GM23338 (cell line): Measurements from ENCODE around the gene TESMIN. TPM values are rescaled to one million over a fixed set of nuclear protein-coding genes. Genes with fewer than 3 reads are reported as not detected.

Source experiments
- ATAC-seq: fragments of 200-7000 bp; cut with Tn5 transposase; 3 replicates; pipeline ENCODE4 v1.9.1; 2020
- DNase-seq: peaks from one replicate; pipeline ENCODE4 v3.0.0-alpha.2; 2015; ENCODE audit warnings: low spot score
- H2AFZ ChIP-seq: fragments of 200-600 bp; sonication (generic); 2 replicates; pipeline ENCODE4 v1.8.0; 2016; ENCODE audit warnings: antibody characterized with exemption, mild to moderate bottlenecking, moderate library complexity
- H3F3A ChIP-seq: fragments of 200-600 bp; sonication (generic); replicated peaks from 2 replicates; pipeline ENCODE4 v1.8.0; 2017; ENCODE audit warnings: antibody characterized with exemption, mixed run types, low read depth
- H3K27ac ChIP-seq: fragments of 200-600 bp; sonication (generic); 2 replicates; pipeline ENCODE4 v1.6.1; 2016; ENCODE audit warnings: low read depth
- H3K27me3 ChIP-seq: fragments of 200-600 bp; sonication (generic); 2 replicates; pipeline ENCODE4 v1.8.0; 2016; ENCODE audit warnings: mild to moderate bottlenecking, mixed run types, moderate library complexity; ENCODE audit not compliant: insufficient read depth
- H3K36me3 ChIP-seq: fragments of 200-600 bp; sonication (generic); 2 replicates; pipeline ENCODE4 v1.8.0; 2016; ENCODE audit warnings: mild to moderate bottlenecking; ENCODE audit not compliant: insufficient read depth
- H3K4me1 ChIP-seq: fragments of 200-600 bp; sonication (generic); 2 replicates; pipeline ENCODE4 v1.8.0; 2016; ENCODE audit warnings: mild to moderate bottlenecking, moderate library complexity; ENCODE audit not compliant: insufficient read depth
- H3K4me2 ChIP-seq: fragments of 200-600 bp; sonication (generic); 2 replicates; pipeline ENCODE4 v1.7.1; 2017; ENCODE audit warnings: mixed run types
- H3K4me3 ChIP-seq: fragments of 200-600 bp; sonication (generic); 2 replicates; pipeline ENCODE4 v1.6.1; 2016; ENCODE audit warnings: mixed run types
- H3K79me2 ChIP-seq: fragments of 200-600 bp; sonication (generic); replicated peaks from 2 replicates; pipeline ENCODE4 v1.8.0; 2017; ENCODE audit warnings: mild to moderate bottlenecking; ENCODE audit not compliant: insufficient read depth
- H3K9me2 ChIP-seq: fragments of 200-600 bp; sonication (generic); 2 replicates; pipeline ENCODE4 v1.8.0; 2017; ENCODE audit not compliant: insufficient read depth
- H4K20me1 ChIP-seq: fragments of 200-600 bp; sonication (generic); replicated peaks from 2 replicates; pipeline ENCODE4 v1.8.0; 2017; ENCODE audit warnings: mild to moderate bottlenecking; ENCODE audit not compliant: insufficient read depth
- H3K27ac Mint-ChIP-seq: 2 replicates; pipeline ENCODE4 v1.8.0; 2020; ENCODE audit warnings: inconsistent platforms, mild to moderate bottlenecking, moderate library complexity, mixed read lengths
- H3K27me3 Mint-ChIP-seq: 3 replicates; pipeline ENCODE4 v1.8.0; 2022; ENCODE audit warnings: low read depth, mild to moderate bottlenecking, moderate library complexity, mixed read lengths, inconsistent platforms; ENCODE audit not compliant: insufficient read depth, poor library complexity
- H3K36me3 Mint-ChIP-seq: 3 replicates; pipeline ENCODE4 v1.8.0; 2021; ENCODE audit warnings: low read depth, mild to moderate bottlenecking, inconsistent platforms, moderate library complexity, mixed read lengths
- H3K4me1 Mint-ChIP-seq: 3 replicates; pipeline ENCODE4 v1.8.0; 2020; ENCODE audit warnings: mild to moderate bottlenecking, inconsistent platforms, mixed read lengths
- H3K4me3 Mint-ChIP-seq: 3 replicates; pipeline ENCODE4 v1.8.0; 2021; ENCODE audit warnings: moderate library complexity, mild to moderate bottlenecking, inconsistent platforms, mixed read lengths
- H3K9me3 Mint-ChIP-seq: 3 replicates; pipeline ENCODE4 v1.8.0; 2020; ENCODE audit warnings: moderate library complexity, mild to moderate bottlenecking, inconsistent platforms, mixed read lengths
- CREB1 ChIP-seq: fragments of 250-450 bp; sonication (Bioruptor Pico); IDR thresholded peaks from 2 replicates; pipeline ENCODE4 v1.5.0; 2020; ENCODE audit warnings: low read depth, mild to moderate bottlenecking, moderate library complexity
- CTCF ChIP-seq, 2 experiments: fragments of 200-600 bp in 1 of 2; sonication (generic) in 1 of 2; conservative IDR thresholded peaks; 2 replicates each; pipeline versions ENCODE4 v1.5.1 to v1.6.1; 2016 to 2017; ENCODE audit warnings: antibody characterized with exemption in 2 of 2, low read depth in 2 of 2, mild to moderate bottlenecking in 2 of 2, moderate library complexity in 1 of 2
- ETS1 ChIP-seq: IDR thresholded peaks from 2 replicates; pipeline ENCODE4 v1.6.1; 2016; ENCODE audit warnings: antibody characterized with exemption
- EZH2 ChIP-seq: fragments of 200-600 bp; sonication (generic); IDR thresholded peaks from one replicate; pipeline ENCODE4 v1.8.0; 2017; ENCODE audit warnings: antibody characterized with exemption, mild to moderate bottlenecking, low read depth; ENCODE audit not compliant: unreplicated experiment
- EZH2phosphoT487 ChIP-seq: fragments of 200-600 bp; sonication (generic); IDR thresholded peaks from one replicate; pipeline ENCODE4 v1.8.1; 2018; ENCODE audit warnings: antibody characterized with exemption; ENCODE audit not compliant: unreplicated experiment
- POLR2AphosphoS5 ChIP-seq: IDR thresholded peaks from 2 replicates; pipeline ENCODE4 v1.6.1; 2016; ENCODE audit warnings: antibody characterized with exemption, low read depth
- STAT1 ChIP-seq: IDR thresholded peaks from one replicate; pipeline ENCODE4 v1.6.1; 2016; ENCODE audit warnings: antibody characterized with exemption; ENCODE audit not compliant: unreplicated experiment
- ZNF114 ChIP-seq: fragments of 250-450 bp; sonication (Bioruptor Pico); IDR thresholded peaks from 2 replicates; pipeline ENCODE4 v1.5.0; 2020; ENCODE audit warnings: mild to moderate bottlenecking, moderate library complexity
- ZNF331 ChIP-seq: fragments of 250-450 bp; sonication (Bioruptor Pico); IDR thresholded peaks from 2 replicates; pipeline ENCODE4 v1.5.0; 2020; ENCODE audit warnings: low read depth, mild to moderate bottlenecking, moderate library complexity
- ZNF462 ChIP-seq: fragments of 250-450 bp; sonication (Bioruptor Pico); IDR thresholded peaks from 2 replicates; pipeline ENCODE4 v1.5.0; 2020; ENCODE audit warnings: mild to moderate bottlenecking, moderate library complexity
- polyA plus RNA-seq: library from polyadenylated mRNA; unstranded; fragments of >200 nt; fragmentation: Nextera tagmentation; extraction: Ambion mirVana; gene quantifications from 2 replicates; pipeline ENCODE4 v1.2.1, GENCODE V29; 2016
- total RNA-seq: library from RNA; depleted of rRNA; stranded (reverse); fragments of >200 nt; shearing (Covaris generic); gene quantifications from 2 replicates; pipeline ENCODE4 v1.2.3, GENCODE V29; 2014

The TESMIN gene
- total and polyA plus RNA-seq, 2 experiments from 2014 or later, result 54.5 to 64.6 TPM

GRCh38 chr11:68734111-68734510 lies 17.2 kb downstream of the TESMIN start (continued):
- no peak for TF ChIP-seq ZNF462 (CRISPR knock-in tag)
- no peak for TF ChIP-seq ZNF114 (CRISPR knock-in tag)
- no peak for TF ChIP-seq EZH2phosphoT487
- no peak for TF ChIP-seq ETS1
- TF ChIP-seq CREB1 (CRISPR knock-in tag), result no peak
- TF ChIP-seq POLR2AphosphoS5, result no peak
- TF ChIP-seq STAT1, result no peak
- TF ChIP-seq ZNF331 (CRISPR knock-in tag), result no peak
- TF ChIP-seq EZH2, result no peak

- Mint-ChIP-seq H3K27ac (no peak overlapping the region; the same call in 1 of the 2 replicates), H3K4me1 (peaks cover 24% of the 10 kb centered on the region), H3K9me3 (no peaks in the 10 kb centered on the region), H3K4me3 (no peak overlapping the region), H3K36me3 (peaks cover 10% of the 10 kb centered on the region; the same call in 2 of the 3 replicates), H3K27me3 (peaks cover 2% of the 10 kb centered on the region)
- TF ChIP-seq ETS1 (no peak), CTCF (conservative IDR thresholded peaks at IDR 0.05; ENCODE audit: low read depth in 2 of 2) (peak in 1 of 2 experiments; percentile 62; a peak in 2 of 4 replicates)
- H3K36me3 ChIP-seq, result no peaks in the 10 kb centered on the region
- no peaks in the 10 kb centered on the region for H3K79me2 ChIP-seq
- H3K4me1 ChIP-seq, result peaks cover 30% of the 10 kb centered on the region
- no peaks in the 10 kb centered on the region for H4K20me1 ChIP-seq
- no peak overlapping the region for H3K4me3 ChIP-seq
- no peaks in the 10 kb centered on the region for H3K9me2 ChIP-seq
- H3K27me3 ChIP-seq, result no peaks in the 10 kb centered on the region
- H3F3A ChIP-seq, result no peaks in the 10 kb centered on the region
- H3K27ac ChIP-seq, result no peak overlapping the region
- no peak for DNase-seq
- H3K4me2 ChIP-seq, result no peak overlapping the region
- H2AFZ ChIP-seq, result no peak overlapping the region
- ATAC-seq, result peak; percentile 57
Measured at GRCh38 chr11:68727783-68728182, 23.5 kb downstream of the TESMIN start.
